H1 (cell line): ENCODE results near the gene UBD. TPM values are rescaled to one million over a fixed set of nuclear protein-coding genes. Genes with fewer than 3 reads are reported as not detected.

Source experiments
- CTCF ChIA-PET: fragments of 300-600 bp; sonication (Branson Sonifier 250); formaldehyde crosslinking; loops from one replicate; lab custom pipeline; 2021; ENCODE audit not compliant: partially characterized antibody; lab: Charles Lee
- POLR2A ChIA-PET: fragments of 300-600 bp; sonication (Branson Sonifier 250); formaldehyde crosslinking; loops from one replicate; lab custom pipeline; 2021; ENCODE audit warnings: inconsistent platforms; ENCODE audit not compliant: partially characterized antibody; lab: Charles Lee
- DNase-seq, 2 experiments: peaks; one replicate each; pipeline versions ENCODE4 v3.0.0 to v3.0.0-alpha.2; 2010 to 2022; ENCODE audit warnings: low spot score in 2 of 2, low read depth in 1 of 2, mixed read lengths in 1 of 2
- FAIRE-seq: peaks from 2 replicates; lab custom pipeline; 2011; peaks lifted over from hg19 to GRCh38; lab: Jason Lieb, UNC
- H2AFZ ChIP-seq: 2 replicates; pipeline ENCODE4 v1.8.1; 2012; ENCODE audit warnings: low read length, inconsistent platforms
- H2AK5ac ChIP-seq: 2 replicates; pipeline ENCODE4 v1.6.1; 2013; ENCODE audit warnings: low read depth, low read length
- H2BK120ac ChIP-seq: replicated peaks from 2 replicates; pipeline ENCODE3; 2013; ENCODE audit warnings: low read depth, low read length, inconsistent platforms
- H2BK12ac ChIP-seq: 2 replicates; pipeline ENCODE4 v1.6.1; 2013; ENCODE audit warnings: low read depth, low read length
- H2BK15ac ChIP-seq: 2 replicates; pipeline ENCODE4 v1.6.1; 2013; ENCODE audit warnings: low read length
- H2BK20ac ChIP-seq: 2 replicates; pipeline ENCODE4 v1.6.1; 2013; ENCODE audit warnings: low read length
- H2BK5ac ChIP-seq: 2 replicates; pipeline ENCODE4 v1.6.1; 2013; ENCODE audit warnings: low read depth, low read length
- H3K14ac ChIP-seq: 2 replicates; pipeline ENCODE4 v1.6.1; 2013; ENCODE audit warnings: inconsistent platforms; ENCODE audit not compliant: insufficient read length
- H3K18ac ChIP-seq: 2 replicates; pipeline ENCODE4 v1.6.1; 2013; ENCODE audit warnings: low read length; ENCODE audit errors: extremely low read depth
- H3K23ac ChIP-seq: 2 replicates; pipeline ENCODE4 v1.6.1; 2013; ENCODE audit warnings: inconsistent platforms; ENCODE audit not compliant: insufficient read length
- H3K23me2 ChIP-seq: 2 replicates; pipeline ENCODE4 v1.6.1; 2013; ENCODE audit warnings: low read depth, low read length
- H3K27ac ChIP-seq: 2 replicates; pipeline ENCODE4 v1.6.1; 2011; ENCODE audit warnings: low read depth, low read length, inconsistent platforms
- H3K27me3 ChIP-seq, 4 experiments: replicated peaks in 1 of 4; 1 replicate in 1 of 4; 2 replicates in 3 of 4; pipeline versions ENCODE4 v1.6.1 to v1.8.1; 2011 to 2013; ENCODE audit warnings: low read length in 3 of 4, mild to moderate bottlenecking in 3 of 4, inconsistent platforms in 2 of 4, mixed read lengths in 2 of 4, moderate library complexity in 1 of 4; ENCODE audit not compliant: control insufficient read depth in 3 of 4, insufficient read depth in 3 of 4; ENCODE audit errors: extremely low read depth in 1 of 4
- H3K36me3 ChIP-seq, 4 experiments: 2 replicates each; pipeline versions ENCODE4 v1.6.1 to v1.8.1; 2011 to 2013; ENCODE audit warnings: mild to moderate bottlenecking in 4 of 4, low read length in 3 of 4, moderate library complexity in 2 of 4, control low read depth in 1 of 4, inconsistent platforms in 1 of 4; ENCODE audit not compliant: insufficient read depth in 4 of 4, control insufficient read depth in 2 of 4
- H3K4ac ChIP-seq: replicated peaks from 2 replicates; pipeline ENCODE3; 2013; ENCODE audit warnings: low read length, low read depth, mixed read lengths, inconsistent platforms; ENCODE audit not compliant: insufficient read length
- H3K4me1 ChIP-seq, 4 experiments: replicated peaks in 1 of 4; 1 replicate in 1 of 4; 2 replicates in 3 of 4; pipeline versions ENCODE4 v1.6.1 to v1.8.1; 2011 to 2013; ENCODE audit warnings: low read length in 3 of 4, inconsistent platforms in 2 of 4, mixed read lengths in 1 of 4; ENCODE audit not compliant: insufficient read depth in 4 of 4, control insufficient read depth in 3 of 4
- H3K4me2 ChIP-seq, 2 experiments: 2 replicates each; pipeline versions ENCODE4 v1.6.1 to v1.8.1; 2011 to 2013; ENCODE audit warnings: low read depth in 2 of 2, low read length in 2 of 2, control low read depth in 1 of 2, inconsistent platforms in 1 of 2, mild to moderate bottlenecking in 1 of 2; ENCODE audit not compliant: insufficient read depth in 1 of 2
- H3K4me3 ChIP-seq, 4 experiments: fragments of 200-600, 300-600 bp in 1 of 4; sonication (generic), shearing (Covaris generic), sonication (Bioruptor Twin) in 1 of 4; 2 replicates each; pipeline versions ENCODE4 v1.5.1 to v1.8.1; 2011 to 2016; ENCODE audit warnings: low read length in 4 of 4, low read depth in 3 of 4, control low read depth in 2 of 4, inconsistent platforms in 2 of 4, mild to moderate bottlenecking in 2 of 4, mixed read lengths in 1 of 4, moderate library complexity in 1 of 4; ENCODE audit not compliant: insufficient read depth in 2 of 4; ENCODE audit errors: extremely low read depth in 1 of 4
- H3K56ac ChIP-seq: replicated peaks from 2 replicates; pipeline ENCODE3; 2013; ENCODE audit warnings: low read depth, mild to moderate bottlenecking, mixed read lengths, low read length, inconsistent platforms; ENCODE audit not compliant: insufficient read length
- H3K79me1 ChIP-seq: 2 replicates; pipeline ENCODE4 v1.6.1; 2013; ENCODE audit warnings: low read depth, low read length, control low read depth
- H3K79me2 ChIP-seq, 2 experiments: 2 replicates each; pipeline versions ENCODE4 v1.6.1 to v1.8.1; 2012 to 2013; ENCODE audit warnings: low read length in 2 of 2, mild to moderate bottlenecking in 2 of 2, inconsistent platforms in 1 of 2; ENCODE audit not compliant: insufficient read depth in 2 of 2, control insufficient read depth in 1 of 2
- H3K9ac ChIP-seq, 4 experiments: replicated peaks in 1 of 4; 1 replicate in 1 of 4; 2 replicates in 3 of 4; pipeline versions ENCODE4 v1.6.1 to v1.8.1; 2011 to 2013; ENCODE audit warnings: low read depth in 3 of 4, low read length in 3 of 4, control low read depth in 2 of 4, mild to moderate bottlenecking in 2 of 4, moderate library complexity in 2 of 4, inconsistent platforms in 1 of 4; ENCODE audit errors: extremely low read depth in 1 of 4
- H3K9me3 ChIP-seq, 2 experiments: 2 replicates each; pipeline versions ENCODE4 v1.6.1 to v1.8.1; 2012 to 2013; ENCODE audit warnings: mild to moderate bottlenecking in 2 of 2, moderate library complexity in 2 of 2, control low read depth in 1 of 2, inconsistent platforms in 1 of 2, low read depth in 1 of 2, low read length in 1 of 2, mixed read lengths in 1 of 2; ENCODE audit not compliant: insufficient read depth in 2 of 2
- H4K20me1 ChIP-seq, 2 experiments: replicated peaks in 1 of 2; 2 replicates each; pipeline versions ENCODE3 to v1.8.1; 2011 to 2013; ENCODE audit warnings: inconsistent platforms in 2 of 2, low read length in 2 of 2, mild to moderate bottlenecking in 1 of 2; ENCODE audit not compliant: insufficient read depth in 2 of 2, control insufficient read depth in 1 of 2
- H4K5ac ChIP-seq: 2 replicates; pipeline ENCODE4 v1.6.1; 2013; ENCODE audit warnings: low read length, low read depth, mixed read lengths, inconsistent platforms; ENCODE audit not compliant: insufficient read length
- H4K8ac ChIP-seq: 2 replicates; pipeline ENCODE4 v1.8.0; 2013; ENCODE audit warnings: mild to moderate bottlenecking, moderate library complexity, low read length, inconsistent platforms; ENCODE audit not compliant: insufficient read depth; ENCODE audit errors: extremely low read depth
- H4K91ac ChIP-seq: replicated peaks from 2 replicates; pipeline ENCODE3; 2013; ENCODE audit warnings: low read length, mixed read lengths, inconsistent platforms; ENCODE audit not compliant: insufficient read length
- HDAC2 ChIP-seq, 2 experiments: fragments of 300-600 bp in 1 of 2; sonication (generic) in 1 of 2; IDR thresholded peaks; 2 replicates each; pipeline ENCODE4 v1.6.1; 2011 to 2012; ENCODE audit warnings: low read depth in 2 of 2, low read length in 2 of 2, mild to moderate bottlenecking in 2 of 2, moderate library complexity in 2 of 2, borderline replicate concordance in 1 of 2, inconsistent platforms in 1 of 2
- JUN ChIP-seq: IDR thresholded peaks from 2 replicates; pipeline ENCODE4 v1.6.1; 2011; ENCODE audit warnings: low read depth, mild to moderate bottlenecking, improper control_type of control experiment, low read length
- POU5F1 ChIP-seq: IDR thresholded peaks from 2 replicates; pipeline ENCODE4 v1.6.1; 2011; ENCODE audit warnings: low read depth, mild to moderate bottlenecking, low read length, moderate library complexity
- SP1 ChIP-seq: IDR thresholded peaks from 2 replicates; pipeline ENCODE4 v1.6.1; 2011; ENCODE audit warnings: low read depth, low read length
- TCF12 ChIP-seq: IDR thresholded peaks from 2 replicates; pipeline ENCODE4 v1.6.1; 2011; ENCODE audit warnings: low read depth, mild to moderate bottlenecking, low read length
- TEAD4 ChIP-seq: IDR thresholded peaks from 2 replicates; pipeline ENCODE4 v1.6.1; 2012; ENCODE audit warnings: low read depth, low read length, inconsistent platforms, mixed read lengths
- polyA plus RNA-seq, 7 experiments: library from polyadenylated mRNA; depleted of rRNA in 3 of 7; stranded (reverse) in 5 of 7; unstranded in 2 of 7; fragments of >200 nt in 5 of 7; fragments of 200-250 nt in 2 of 7; gene quantifications; 1 replicate in 5 of 7; 2 replicates in 1 of 7; 4 replicates in 1 of 7; pipeline versions ENCODE4 v1.2.1 to v1.2.3, GENCODE V29; 2011 to 2013; ENCODE audit warnings: missing spikeins in 2 of 7, mixed read lengths in 2 of 7
- total RNA-seq: library from RNA; stranded (reverse); fragmentation: NEBNext Ultra II Directional; extraction: Animal tissue kit (Norgen Biotek cat#: 25700); gene quantifications from 2 replicates; pipeline ENCODE4 v1.2.1, GENCODE V29; 2021

Gene UBD
- total and polyA plus RNA-seq, 2 of the 8 experiments (the other 6 are each of a cell fraction or from before 2014, with no cell fraction given) = 0.23 TPM; not detected in 1

DNA sequence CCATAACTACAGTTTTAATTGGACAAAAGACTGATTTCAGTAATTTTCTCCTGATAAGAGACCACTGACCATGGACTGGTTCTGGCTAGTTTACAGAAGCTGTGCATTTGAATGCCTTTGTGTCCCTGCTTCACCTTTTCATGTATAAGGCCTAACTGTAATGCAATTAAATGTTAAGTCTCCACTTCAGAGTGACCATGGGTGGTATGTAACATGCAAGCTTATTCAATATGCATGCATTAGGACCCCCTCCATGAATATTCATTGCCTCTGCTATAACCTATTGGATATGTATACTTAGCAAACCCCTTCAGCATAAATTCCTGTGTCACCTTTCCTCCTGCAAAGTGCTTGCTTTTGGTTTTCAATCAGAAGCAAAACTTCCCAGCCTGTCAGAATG, 2.2 kb downstream of the UBD start:
- CTCF ChIA-PET = interaction anchor here (0.7 to 3.5 kb wide), 3 partner anchors 33 to 104 kb away, joined by 3 to 11 read pairs (median 3); no protein-coding TSS in a partner anchor
- Histone ChIP-seq H3K27ac (no peak overlapping the region), H3K18ac (no peak overlapping the region), H2AK5ac (no peak overlapping the region), H3K14ac (no peak overlapping the region), H2BK5ac (no peak overlapping the region), H2BK12ac (no peak overlapping the region), H3K4me2 (peak overlapping the region in 1 of 2 experiments; percentile 48; a peak in 2 of 4 replicates), H3K9me3 (no peaks in the 10 kb centered on the region; a peak in 1 of 4 replicates), H3K4ac (no peak overlapping the region), H3K23ac (no peak overlapping the region), H3K79me2 (no peaks in the 10 kb centered on the region), H2BK15ac (no peak overlapping the region), H3K36me3 (no peaks in the 10 kb centered on the region; a peak in 1 of 8 replicates), H3K9ac (no peak overlapping the region), H3K79me1 (no peaks in the 10 kb centered on the region), H3K4me1 (peaks cover 4 to 17% (median 16%) of the 10 kb centered on the region in 4 experiments), H2BK20ac (no peak overlapping the region), H4K20me1 (no peaks in the 10 kb centered on the region), H3K23me2 (peaks cover 11% of the 10 kb centered on the region), H4K91ac (no peak overlapping the region), H2BK120ac (no peak overlapping the region), H4K8ac (no peak overlapping the region), H3K4me3 (peak overlapping the region in 1 of 4 experiments; percentile 12; a peak in 1 of 8 replicates), H2AFZ (no peak overlapping the region), H3K56ac (no peak overlapping the region), H4K5ac (no peak overlapping the region), H3K27me3 (peaks cover 26 to 48% (median 44%) of the 10 kb centered on the region in 4 experiments)
- TF ChIP-seq POU5F1 (peak; percentile 86), JUN (no peak), TEAD4 (no peak), SP1 (0 out of 2 replicates have a peak, but pooled peaks have one; percentile 38), TCF12 (0 out of 2 replicates have a peak, but pooled peaks have one; percentile 18), HDAC2 (IDR thresholded peaks at IDR 0.05; ENCODE audit: borderline replicate concordance in 1 of 2, low read depth in 2 of 2, low read length in 2 of 2) (0 out of 4 replicates have a peak, but pooled peaks of 1 of the 2 experiments have one; percentile 43)
- peak; percentile 28 for FAIRE-seq
- POLR2A ChIA-PET = interaction anchor here (1.2 kb wide), 1 partner anchor 10 kb away, joined by 4 read pairs; no protein-coding TSS in a partner anchor
- peak in 1 of 2 experiments; percentile 13 for DNase-seq
